Uterus (tissue), 2 donors: ENCODE data around the gene RAD51B.

Experiments
- CTCF ChIP-seq, 4 experiments: fragments of 200-600 bp in 2 of 4; fragments of 450-650 bp in 2 of 4; sonication (generic) in 2 of 4; IDR thresholded peaks; one replicate each; pipeline ENCODE4 v1.5.1; 2016 to 2019; ENCODE audit warnings: antibody characterized with exemption in 4 of 4, mild to moderate bottlenecking in 2 of 4, moderate library complexity in 1 of 4
- POLR2A ChIP-seq, 2 donors: fragments of 450-650 bp; IDR thresholded peaks; one replicate each; pipeline ENCODE4 v1.6.1; 2016; ENCODE audit warnings: antibody characterized with exemption in 2 of 2, mild to moderate bottlenecking in 1 of 2, moderate library complexity in 1 of 2

DNA sequence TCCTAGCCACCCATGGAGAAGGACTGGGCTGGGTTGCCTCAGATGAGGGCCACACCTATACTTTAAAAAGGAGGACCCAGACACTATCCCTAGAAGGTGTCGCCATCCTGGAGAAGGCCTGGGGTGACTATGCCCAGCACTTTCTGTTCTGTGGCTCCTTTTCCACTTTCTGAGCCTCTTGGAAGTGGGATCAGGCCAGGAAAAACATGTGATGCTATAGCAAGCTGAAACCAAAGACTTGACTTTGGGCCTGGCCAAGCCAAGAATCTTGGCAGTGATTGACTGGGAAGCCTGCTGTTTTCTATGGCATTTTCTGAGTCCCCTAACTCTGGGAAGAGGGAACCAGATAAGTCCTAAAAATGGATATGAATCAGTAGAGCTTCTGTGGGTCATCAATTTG, 641.0 kb downstream of the RAD51B start:
- TF ChIP-seq CTCF (IDR thresholded peaks at IDR 0.05) (no peak), POLR2A (IDR thresholded peaks at IDR 0.05) (no peak)
